HepG2 (cell line): ENCODE measurements around the gene COQ4. TPM values are rescaled to one million over a fixed set of nuclear protein-coding genes. Genes with fewer than 3 reads are reported as not detected.

Source experiments
- BORCS8-MEF2B ChIP-seq: sonication (generic); formaldehyde crosslinking; IDR thresholded peaks from 2 replicates; pipeline ENCODE4 v1.8.0; 2022; ENCODE audit warnings: mild to moderate bottlenecking, missing genetic modification reagents
- ESRRA ChIP-seq: sonication (generic); formaldehyde crosslinking; IDR thresholded peaks from 2 replicates; pipeline ENCODE4 v1.5.1; 2020; ENCODE audit warnings: mild to moderate bottlenecking, low read depth, missing genetic modification reagents
- IRX3 ChIP-seq: sonication (generic); formaldehyde crosslinking; IDR thresholded peaks from 2 replicates; pipeline ENCODE4 v1.8.1; 2023; ENCODE audit warnings: mild to moderate bottlenecking, low read depth, missing genetic modification reagents, borderline replicate concordance
- ISX ChIP-seq: sonication (generic); formaldehyde crosslinking; conservative IDR thresholded peaks from 2 replicates; pipeline ENCODE4 v1.5.0; 2020; ENCODE audit warnings: missing genetic modification reagents
- MAF1 ChIP-seq: sonication (generic); formaldehyde crosslinking; IDR thresholded peaks from 2 replicates; pipeline ENCODE4 v1.5.0; 2020; ENCODE audit warnings: missing genetic modification reagents, borderline replicate concordance
- NONO ChIP-seq, 2 experiments: fragments of 450-650 bp in 1 of 2; sonication (generic) in 1 of 2; formaldehyde crosslinking in 1 of 2; IDR thresholded peaks in 1 of 2; conservative IDR thresholded peaks in 1 of 2; 2 replicates each; pipeline versions ENCODE4 v1.6.1 to v1.8.0; 2017 to 2022; ENCODE audit warnings: mild to moderate bottlenecking in 1 of 2, missing genetic modification reagents in 1 of 2, moderate library complexity in 1 of 2
- SMAD1 ChIP-seq: sonication (generic); formaldehyde crosslinking; IDR thresholded peaks from 2 replicates; pipeline ENCODE4 v1.4.0; 2020; ENCODE audit warnings: missing genetic modification reagents, low read depth, mild to moderate bottlenecking, borderline replicate concordance
- ZNF430 ChIP-seq: sonication (generic); formaldehyde crosslinking; IDR thresholded peaks from 2 replicates; pipeline ENCODE4 v1.9.0; 2021; ENCODE audit warnings: mild to moderate bottlenecking, missing genetic modification reagents
- polyA plus RNA-seq, 8 experiments: library from polyadenylated mRNA; depleted of rRNA in 3 of 8; stranded (reverse) in 7 of 8; unstranded in 1 of 8; fragments of >200 nt; fragmentation: Illumina TruSeq in 4 of 8; extraction: Trizol in 4 of 8; gene quantifications; 2 replicates each; pipeline versions ENCODE4 v1.2.1 to v1.2.3, GENCODE V29; 2011 to 2016; ENCODE audit warnings: low read depth in 4 of 8, missing spikeins in 1 of 8, mixed read lengths in 1 of 8; ENCODE audit not compliant: insufficient read depth in 1 of 8
- total RNA-seq, 5 experiments: library from RNA; depleted of rRNA; stranded (reverse); fragments of >200 nt; fragmentation: Illumina TruSeq; extraction: Trizol; gene quantifications; 2 replicates each; pipeline ENCODE4 v1.2.3, GENCODE V29; 2016; ENCODE audit warnings: low read depth in 1 of 5
- TF ChIP-seq, protein P1 (sequence below): sonication (generic); formaldehyde crosslinking; IDR thresholded peaks from 2 replicates; pipeline ENCODE4 v1.5.1; 2020; ENCODE audit warnings: missing genetic modification reagents, mild to moderate bottlenecking, borderline replicate concordance
- TF ChIP-seq, protein P2 (sequence below): sonication (generic); formaldehyde crosslinking; conservative IDR thresholded peaks from 2 replicates; pipeline ENCODE4 v1.8.0; 2022; ENCODE audit warnings: missing genetic modification reagents
- TF ChIP-seq, protein P3 (sequence below): sonication (generic); formaldehyde crosslinking; IDR thresholded peaks from 2 replicates; pipeline ENCODE4 v1.5.0; 2020; ENCODE audit warnings: missing genetic modification reagents
- TF ChIP-seq, protein P4 (sequence below): sonication (generic); IDR thresholded peaks from 2 replicates; pipeline ENCODE4 v1.6.1; 2016; ENCODE audit warnings: low read depth, borderline replicate concordance
- TF ChIP-seq, protein P5 (sequence below): sonication (generic); formaldehyde crosslinking; IDR thresholded peaks from 2 replicates; pipeline ENCODE4 v1.5.1; 2020; ENCODE audit warnings: missing genetic modification reagents, mild to moderate bottlenecking, borderline replicate concordance
- TF ChIP-seq, protein P6 (sequence below): sonication (generic); formaldehyde crosslinking; IDR thresholded peaks from 2 replicates; pipeline ENCODE4 v1.8.1; 2022; ENCODE audit warnings: mild to moderate bottlenecking, missing genetic modification reagents
- TF ChIP-seq, protein P7 (sequence below): sonication (generic); formaldehyde crosslinking; IDR thresholded peaks from 2 replicates; pipeline ENCODE4 v1.4.0; 2020; ENCODE audit warnings: missing genetic modification reagents, borderline replicate concordance

COQ4 gene
- total and polyA plus RNA-seq, 2 of the 13 experiments (the other 11 are each of a cell fraction or from before 2014, with no cell fraction given), result 26.1 to 36.0 TPM

DNA sequence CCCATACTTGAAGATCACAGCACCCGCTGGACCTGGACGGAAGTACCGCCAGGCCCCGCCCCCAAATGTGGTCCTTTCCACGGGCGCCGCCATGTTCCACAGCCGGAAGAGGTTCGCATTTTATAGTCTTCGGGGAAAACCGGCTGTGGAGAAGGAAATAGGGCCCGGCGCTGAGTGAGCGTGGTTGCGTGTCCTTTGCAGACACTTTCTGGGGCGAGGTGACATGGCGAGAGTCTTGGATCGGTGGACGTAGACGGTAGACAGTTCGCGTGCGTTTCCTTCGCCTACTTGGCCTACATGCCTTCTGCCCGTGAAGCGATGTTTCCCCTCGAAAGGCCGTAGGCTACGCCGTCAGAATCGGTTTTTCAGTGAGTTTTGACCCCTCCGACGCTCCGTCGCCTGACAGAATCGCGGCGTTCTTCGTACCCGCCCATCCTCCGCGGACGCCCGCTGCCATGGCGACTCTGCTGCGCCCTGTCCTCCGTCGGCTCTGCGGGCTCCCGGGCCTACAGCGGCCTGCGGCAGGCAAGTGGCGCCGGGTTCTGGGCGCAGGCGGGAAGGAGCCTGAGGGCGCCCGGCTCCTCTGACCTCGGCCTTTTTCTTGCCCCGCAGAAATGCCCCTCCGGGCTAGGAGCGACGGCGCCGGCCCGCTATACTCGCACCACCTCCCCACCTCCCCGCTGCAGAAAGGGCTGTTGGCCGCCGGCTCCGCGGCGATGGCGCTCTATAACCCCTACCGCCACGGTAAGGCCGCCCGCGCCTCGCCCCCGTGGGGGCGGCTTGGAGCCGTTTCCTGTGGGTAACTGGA, at the start of gene COQ4, which contains the start of gene TRUB2 (continued):
- no peak for TF ChIP-seq IRX3
- TF ChIP-seq NONO (IDR thresholded peaks at IDR 0.05), result no peak
- TF ChIP-seq NONO (CRISPR knock-in tag; conservative IDR thresholded peaks at IDR 0.05), result peak; percentile 84; the same call in 1 of the 2 replicates
- TF ChIP-seq, protein P1, sequence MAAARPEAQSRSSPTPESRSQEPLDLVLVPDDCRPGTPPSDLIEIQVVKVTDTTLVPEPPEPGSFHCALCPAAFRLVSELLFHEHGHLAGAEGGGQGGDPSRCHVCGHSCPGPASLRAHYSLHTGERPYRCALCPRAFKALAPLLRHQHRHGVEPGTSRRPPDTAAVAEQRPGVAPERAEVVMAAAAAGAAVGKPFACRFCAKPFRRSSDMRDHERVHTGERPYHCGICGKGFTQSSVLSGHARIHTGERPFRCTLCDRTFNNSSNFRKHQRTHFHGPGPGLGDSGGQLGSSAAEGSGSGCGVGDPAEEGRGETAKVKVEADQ, result no peak; the same call in 1 of the 2 replicates
- TF ChIP-seq ISX (CRISPR knock-in tag), result no peak
- TF ChIP-seq, protein P2, sequence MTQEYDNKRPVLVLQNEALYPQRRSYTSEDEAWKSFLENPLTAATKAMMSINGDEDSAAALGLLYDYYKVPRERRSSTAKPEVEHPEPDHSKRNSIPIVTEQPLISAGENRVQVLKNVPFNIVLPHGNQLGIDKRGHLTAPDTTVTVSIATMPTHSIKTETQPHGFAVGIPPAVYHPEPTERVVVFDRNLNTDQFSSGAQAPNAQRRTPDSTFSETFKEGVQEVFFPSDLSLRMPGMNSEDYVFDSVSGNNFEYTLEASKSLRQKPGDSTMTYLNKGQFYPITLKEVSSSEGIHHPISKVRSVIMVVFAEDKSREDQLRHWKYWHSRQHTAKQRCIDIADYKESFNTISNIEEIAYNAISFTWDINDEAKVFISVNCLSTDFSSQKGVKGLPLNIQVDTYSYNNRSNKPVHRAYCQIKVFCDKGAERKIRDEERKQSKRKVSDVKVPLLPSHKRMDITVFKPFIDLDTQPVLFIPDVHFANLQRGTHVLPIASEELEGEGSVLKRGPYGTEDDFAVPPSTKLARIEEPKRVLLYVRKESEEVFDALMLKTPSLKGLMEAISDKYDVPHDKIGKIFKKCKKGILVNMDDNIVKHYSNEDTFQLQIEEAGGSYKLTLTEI (CRISPR knock-in tag), result no peak
- TF ChIP-seq, protein P3, sequence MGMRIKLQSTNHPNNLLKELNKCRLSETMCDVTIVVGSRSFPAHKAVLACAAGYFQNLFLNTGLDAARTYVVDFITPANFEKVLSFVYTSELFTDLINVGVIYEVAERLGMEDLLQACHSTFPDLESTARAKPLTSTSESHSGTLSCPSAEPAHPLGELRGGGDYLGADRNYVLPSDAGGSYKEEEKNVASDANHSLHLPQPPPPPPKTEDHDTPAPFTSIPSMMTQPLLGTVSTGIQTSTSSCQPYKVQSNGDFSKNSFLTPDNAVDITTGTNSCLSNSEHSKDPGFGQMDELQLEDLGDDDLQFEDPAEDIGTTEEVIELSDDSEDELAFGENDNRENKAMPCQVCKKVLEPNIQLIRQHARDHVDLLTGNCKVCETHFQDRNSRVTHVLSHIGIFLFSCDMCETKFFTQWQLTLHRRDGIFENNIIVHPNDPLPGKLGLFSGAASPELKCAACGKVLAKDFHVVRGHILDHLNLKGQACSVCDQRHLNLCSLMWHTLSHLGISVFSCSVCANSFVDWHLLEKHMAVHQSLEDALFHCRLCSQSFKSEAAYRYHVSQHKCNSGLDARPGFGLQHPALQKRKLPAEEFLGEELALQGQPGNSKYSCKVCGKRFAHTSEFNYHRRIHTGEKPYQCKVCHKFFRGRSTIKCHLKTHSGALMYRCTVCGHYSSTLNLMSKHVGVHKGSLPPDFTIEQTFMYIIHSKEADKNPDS (CRISPR knock-in tag), result no peak
- peak; percentile 56; the same call in 1 of the 2 replicates for TF ChIP-seq ZNF430 (CRISPR knock-in tag)
- TF ChIP-seq ESRRA (CRISPR knock-in tag), result no peak
- TF ChIP-seq MAF1, result no peak
- TF ChIP-seq BORCS8-MEF2B, result peak; percentile 42; the same call in 1 of the 2 replicates
- TF ChIP-seq, protein P4, sequence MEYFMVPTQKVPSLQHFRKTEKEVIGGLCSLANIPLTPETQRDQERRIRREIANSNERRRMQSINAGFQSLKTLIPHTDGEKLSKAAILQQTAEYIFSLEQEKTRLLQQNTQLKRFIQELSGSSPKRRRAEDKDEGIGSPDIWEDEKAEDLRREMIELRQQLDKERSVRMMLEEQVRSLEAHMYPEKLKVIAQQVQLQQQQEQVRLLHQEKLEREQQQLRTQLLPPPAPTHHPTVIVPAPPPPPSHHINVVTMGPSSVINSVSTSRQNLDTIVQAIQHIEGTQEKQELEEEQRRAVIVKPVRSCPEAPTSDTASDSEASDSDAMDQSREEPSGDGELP, result no peak
- TF ChIP-seq, protein P5, sequence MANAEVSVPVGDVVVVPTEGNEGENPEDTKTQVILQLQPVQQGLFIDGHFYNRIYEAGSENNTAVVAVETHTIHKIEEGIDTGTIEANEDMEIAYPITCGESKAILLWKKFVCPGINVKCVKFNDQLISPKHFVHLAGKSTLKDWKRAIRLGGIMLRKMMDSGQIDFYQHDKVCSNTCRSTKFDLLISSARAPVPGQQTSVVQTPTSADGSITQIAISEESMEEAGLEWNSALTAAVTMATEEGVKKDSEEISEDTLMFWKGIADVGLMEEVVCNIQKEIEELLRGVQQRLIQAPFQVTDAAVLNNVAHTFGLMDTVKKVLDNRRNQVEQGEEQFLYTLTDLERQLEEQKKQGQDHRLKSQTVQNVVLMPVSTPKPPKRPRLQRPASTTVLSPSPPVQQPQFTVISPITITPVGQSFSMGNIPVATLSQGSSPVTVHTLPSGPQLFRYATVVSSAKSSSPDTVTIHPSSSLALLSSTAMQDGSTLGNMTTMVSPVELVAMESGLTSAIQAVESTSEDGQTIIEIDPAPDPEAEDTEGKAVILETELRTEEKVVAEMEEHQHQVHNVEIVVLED (CRISPR knock-in tag), result peak; percentile 91
- TF ChIP-seq, protein P6, sequence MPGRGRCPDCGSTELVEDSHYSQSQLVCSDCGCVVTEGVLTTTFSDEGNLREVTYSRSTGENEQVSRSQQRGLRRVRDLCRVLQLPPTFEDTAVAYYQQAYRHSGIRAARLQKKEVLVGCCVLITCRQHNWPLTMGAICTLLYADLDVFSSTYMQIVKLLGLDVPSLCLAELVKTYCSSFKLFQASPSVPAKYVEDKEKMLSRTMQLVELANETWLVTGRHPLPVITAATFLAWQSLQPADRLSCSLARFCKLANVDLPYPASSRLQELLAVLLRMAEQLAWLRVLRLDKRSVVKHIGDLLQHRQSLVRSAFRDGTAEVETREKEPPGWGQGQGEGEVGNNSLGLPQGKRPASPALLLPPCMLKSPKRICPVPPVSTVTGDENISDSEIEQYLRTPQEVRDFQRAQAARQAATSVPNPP (CRISPR knock-in tag), result no peak
- TF ChIP-seq, protein P7, sequence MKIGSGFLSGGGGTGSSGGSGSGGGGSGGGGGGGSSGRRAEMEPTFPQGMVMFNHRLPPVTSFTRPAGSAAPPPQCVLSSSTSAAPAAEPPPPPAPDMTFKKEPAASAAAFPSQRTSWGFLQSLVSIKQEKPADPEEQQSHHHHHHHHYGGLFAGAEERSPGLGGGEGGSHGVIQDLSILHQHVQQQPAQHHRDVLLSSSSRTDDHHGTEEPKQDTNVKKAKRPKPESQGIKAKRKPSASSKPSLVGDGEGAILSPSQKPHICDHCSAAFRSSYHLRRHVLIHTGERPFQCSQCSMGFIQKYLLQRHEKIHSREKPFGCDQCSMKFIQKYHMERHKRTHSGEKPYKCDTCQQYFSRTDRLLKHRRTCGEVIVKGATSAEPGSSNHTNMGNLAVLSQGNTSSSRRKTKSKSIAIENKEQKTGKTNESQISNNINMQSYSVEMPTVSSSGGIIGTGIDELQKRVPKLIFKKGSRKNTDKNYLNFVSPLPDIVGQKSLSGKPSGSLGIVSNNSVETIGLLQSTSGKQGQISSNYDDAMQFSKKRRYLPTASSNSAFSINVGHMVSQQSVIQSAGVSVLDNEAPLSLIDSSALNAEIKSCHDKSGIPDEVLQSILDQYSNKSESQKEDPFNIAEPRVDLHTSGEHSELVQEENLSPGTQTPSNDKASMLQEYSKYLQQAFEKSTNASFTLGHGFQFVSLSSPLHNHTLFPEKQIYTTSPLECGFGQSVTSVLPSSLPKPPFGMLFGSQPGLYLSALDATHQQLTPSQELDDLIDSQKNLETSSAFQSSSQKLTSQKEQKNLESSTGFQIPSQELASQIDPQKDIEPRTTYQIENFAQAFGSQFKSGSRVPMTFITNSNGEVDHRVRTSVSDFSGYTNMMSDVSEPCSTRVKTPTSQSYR (CRISPR knock-in tag), result no peak
- TF ChIP-seq SMAD1, result 0 out of 2 replicates have a peak, but pooled peaks have one; percentile 10
